ENCODE data around the gene ELF3.

The ELF3 gene

DNA sequence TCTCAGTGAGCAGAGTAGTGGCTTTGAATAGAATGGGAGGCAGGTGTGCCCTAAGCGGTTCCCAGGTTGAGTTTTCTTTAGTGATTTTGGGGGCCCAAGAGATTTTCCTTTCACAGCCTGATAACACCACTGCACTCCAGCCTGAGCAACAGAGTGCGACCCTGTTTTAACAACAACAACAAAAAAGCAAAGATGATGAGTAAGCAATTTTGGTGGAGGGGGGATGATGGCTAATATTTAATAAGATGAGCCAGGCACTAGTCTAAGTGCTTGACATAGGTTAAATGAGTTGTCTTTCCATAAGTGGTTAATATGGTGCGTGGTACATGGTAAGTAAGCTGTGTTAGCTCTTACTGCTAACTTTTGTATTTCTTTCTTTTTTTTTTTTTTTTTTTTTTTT is 25.9 kb upstream of the ELF3 start:
- Histone ChIP-seq H3K27ac (ENCODE audit: low read length) (no peak overlapping the region), H3K4me1 (ENCODE audit: control insufficient read depth, insufficient read depth, low read length) (no peaks in the 10 kb centered on the region), H3K36me3 (ENCODE audit: control insufficient read depth, insufficient read depth, low read length) (peaks cover under 1% of the 10 kb centered on the region; the same call in 1 of the 2 replicates), H3K9me3 (ENCODE audit: control insufficient read depth, insufficient read depth, low read length) (no peaks in the 10 kb centered on the region), H3K4me3 (ENCODE audit: low read length) (no peak overlapping the region), H3K27me3 (ENCODE audit: control insufficient read depth, insufficient read depth, low read length) (no peaks in the 10 kb centered on the region)
- DNase-seq (ENCODE audit: low read depth, low spot score) = no peak
- no CpG with 5 or more reads among the region's 3 CpGs for WGBS (ENCODE audit: insufficient coverage, insufficient read length)

GRCh38 chr1:201985355-201985754 is 25.0 kb upstream of the ELF3 start:
- H3K27ac ChIP-seq (ENCODE audit: low read length) = no peak overlapping the region
- WGBS (ENCODE audit: insufficient coverage, insufficient read length) = no CpG with 5 or more reads among the region's 2 CpGs
- no peaks in the 10 kb centered on the region for H3K4me1 ChIP-seq (ENCODE audit: control insufficient read depth, insufficient read depth, low read length)
- no peak overlapping the region for H3K4me3 ChIP-seq (ENCODE audit: low read length)
- H3K27me3 ChIP-seq (ENCODE audit: control insufficient read depth, insufficient read depth, low read length) = no peaks in the 10 kb centered on the region
- H3K9me3 ChIP-seq (ENCODE audit: control insufficient read depth, insufficient read depth, low read length) = no peaks in the 10 kb centered on the region
- peaks cover 6% of the 10 kb centered on the region; the same call in 1 of the 2 replicates for H3K36me3 ChIP-seq (ENCODE audit: control insufficient read depth, insufficient read depth, low read length)
- no peak for DNase-seq (ENCODE audit: low read depth, low spot score)

GRCh38 chr1:201988601-201989000 is 21.8 kb upstream of the ELF3 start:
- Histone ChIP-seq H3K36me3 (ENCODE audit: control insufficient read depth, insufficient read depth, low read length) (peaks cover 19% of the 10 kb centered on the region; the same call in 1 of the 2 replicates), H3K9me3 (ENCODE audit: control insufficient read depth, insufficient read depth, low read length) (no peaks in the 10 kb centered on the region), H3K4me3 (ENCODE audit: low read length) (no peak overlapping the region), H3K27ac (ENCODE audit: low read length) (no peak overlapping the region), H3K4me1 (ENCODE audit: control insufficient read depth, insufficient read depth, low read length) (no peaks in the 10 kb centered on the region), H3K27me3 (ENCODE audit: control insufficient read depth, insufficient read depth, low read length) (no peaks in the 10 kb centered on the region)
- no CpG with 5 or more reads among the region's 7 CpGs for WGBS (ENCODE audit: insufficient coverage, insufficient read length)
- DNase-seq (ENCODE audit: low read depth, low spot score) = no peak

DNA sequence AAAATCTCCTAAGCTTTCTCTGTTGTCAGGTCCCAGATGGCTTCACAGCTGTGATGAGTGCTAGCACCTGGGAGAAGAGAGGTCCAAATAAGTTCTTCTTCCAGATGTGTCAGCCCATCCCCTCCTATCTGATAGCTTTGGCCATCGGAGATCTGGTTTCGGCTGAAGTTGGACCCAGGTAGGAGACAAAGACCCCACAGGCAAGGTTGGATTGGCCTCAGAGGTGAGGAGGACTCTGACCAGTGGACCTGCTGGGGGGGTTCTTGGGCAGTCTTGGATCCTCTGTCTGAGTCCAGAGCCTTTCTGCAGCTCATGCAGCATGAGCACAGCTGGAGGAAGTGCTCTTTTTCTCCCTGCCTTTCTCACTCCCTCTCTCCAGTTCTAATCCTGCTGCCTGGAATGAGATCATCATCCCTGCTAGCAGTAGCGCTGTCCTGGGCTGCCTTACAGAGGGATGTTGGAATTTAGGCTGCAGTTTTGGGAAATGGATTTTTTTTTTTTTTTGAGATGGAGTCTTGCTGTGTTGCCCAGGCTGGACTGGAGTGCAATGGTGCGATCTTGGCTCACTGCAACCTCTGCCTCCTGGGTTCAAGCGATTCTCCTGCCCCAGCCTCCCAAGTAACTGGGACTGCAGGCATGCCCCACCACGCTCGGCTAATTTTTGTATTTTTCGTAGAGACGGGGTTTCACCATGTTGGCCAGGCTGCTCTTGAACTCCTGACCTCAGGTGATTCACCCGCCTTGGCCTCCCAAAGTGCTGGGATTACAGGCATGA is 20.8 kb upstream of the ELF3 start:
- no peaks in the 10 kb centered on the region for H3K4me1 ChIP-seq (ENCODE audit: control insufficient read depth, insufficient read depth, low read length)
- no CpG with 5 or more reads among the region's 10 CpGs for WGBS (ENCODE audit: insufficient coverage, insufficient read length)
- H3K4me3 ChIP-seq (ENCODE audit: low read length) = no peak overlapping the region
- H3K9me3 ChIP-seq (ENCODE audit: control insufficient read depth, insufficient read depth, low read length) = no peaks in the 10 kb centered on the region
- no peak for DNase-seq (ENCODE audit: low read depth, low spot score)
- no peak overlapping the region for H3K27ac ChIP-seq (ENCODE audit: low read length)
- H3K36me3 ChIP-seq (ENCODE audit: control insufficient read depth, insufficient read depth, low read length) = peaks cover 21% of the 10 kb centered on the region; the same call in 1 of the 2 replicates
- H3K27me3 ChIP-seq (ENCODE audit: control insufficient read depth, insufficient read depth, low read length) = no peaks in the 10 kb centered on the region

- DNase-seq (ENCODE audit: low read depth, low spot score) = no peak
- H3K9me3 ChIP-seq (ENCODE audit: control insufficient read depth, insufficient read depth, low read length) = no peaks in the 10 kb centered on the region
- H3K36me3 ChIP-seq (ENCODE audit: control insufficient read depth, insufficient read depth, low read length) = peaks cover 21% of the 10 kb centered on the region; the same call in 1 of the 2 replicates
- no peak overlapping the region for H3K27ac ChIP-seq (ENCODE audit: low read length)
- H3K27me3 ChIP-seq (ENCODE audit: control insufficient read depth, insufficient read depth, low read length) = no peaks in the 10 kb centered on the region
- no CpG with 5 or more reads among the region's 6 CpGs for WGBS (ENCODE audit: insufficient coverage, insufficient read length)
- H3K4me3 ChIP-seq (ENCODE audit: low read length) = no peak overlapping the region
- H3K4me1 ChIP-seq (ENCODE audit: control insufficient read depth, insufficient read depth, low read length) = no peaks in the 10 kb centered on the region
Observed at GRCh38 chr1:201990427-201990826, 20.0 kb upstream of the ELF3 start.

GRCh38 chr1:201999625-202000238 is 10.7 kb upstream of the ELF3 start:
- no CpG with 5 or more reads among the region's 16 CpGs for WGBS (ENCODE audit: insufficient coverage, insufficient read length)
- DNase-seq (ENCODE audit: low read depth, low spot score) = no peak
- Histone ChIP-seq H3K27ac (ENCODE audit: low read length) (no peak overlapping the region), H3K27me3 (ENCODE audit: control insufficient read depth, insufficient read depth, low read length) (no peaks in the 10 kb centered on the region), H3K4me3 (ENCODE audit: low read length) (no peak overlapping the region), H3K36me3 (ENCODE audit: control insufficient read depth, insufficient read depth, low read length) (peaks cover 15% of the 10 kb centered on the region), H3K4me1 (ENCODE audit: control insufficient read depth, insufficient read depth, low read length) (no peaks in the 10 kb centered on the region), H3K9me3 (ENCODE audit: control insufficient read depth, insufficient read depth, low read length) (no peaks in the 10 kb centered on the region)

DNA sequence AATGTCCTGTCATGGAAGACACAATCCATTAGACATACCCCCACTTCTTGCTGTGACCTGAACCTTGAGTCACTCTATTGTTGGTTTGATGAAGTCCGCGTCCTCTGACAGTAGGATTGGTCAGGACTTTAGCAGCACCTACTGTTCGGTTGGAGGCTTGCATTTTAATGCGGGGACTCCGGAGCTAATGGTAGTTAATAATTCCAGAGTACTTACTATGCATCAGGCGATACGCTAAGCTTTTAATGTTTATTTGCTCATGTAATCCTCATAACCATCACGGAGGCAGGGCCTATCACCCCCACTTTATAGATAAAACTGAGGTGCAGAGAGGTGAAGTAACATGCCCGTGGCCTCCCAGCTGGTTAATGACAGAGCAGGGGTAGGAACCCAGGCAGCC is 7.9 kb upstream of the ELF3 start:
- peaks cover 17% of the 10 kb centered on the region for H3K36me3 ChIP-seq (ENCODE audit: control insufficient read depth, insufficient read depth, low read length)
- no CpG with 5 or more reads among the region's 9 CpGs for WGBS (ENCODE audit: insufficient coverage, insufficient read length)
- H3K27me3 ChIP-seq (ENCODE audit: control insufficient read depth, insufficient read depth, low read length) = no peaks in the 10 kb centered on the region
- no peak overlapping the region for H3K4me3 ChIP-seq (ENCODE audit: low read length)
- H3K27ac ChIP-seq (ENCODE audit: low read length) = no peak overlapping the region
- no peaks in the 10 kb centered on the region for H3K4me1 ChIP-seq (ENCODE audit: control insufficient read depth, insufficient read depth, low read length)
- no peak for DNase-seq (ENCODE audit: low read depth, low spot score)
- H3K9me3 ChIP-seq (ENCODE audit: control insufficient read depth, insufficient read depth, low read length) = no peaks in the 10 kb centered on the region

GRCh38 chr1:202004711-202005110 is 5.7 kb upstream of the ELF3 start:
- DNase-seq (ENCODE audit: low read depth, low spot score) = no peak
- H3K4me3 ChIP-seq (ENCODE audit: low read length) = no peak overlapping the region
- no peaks in the 10 kb centered on the region for H3K27me3 ChIP-seq (ENCODE audit: control insufficient read depth, insufficient read depth, low read length)
- H3K27ac ChIP-seq (ENCODE audit: low read length) = no peak overlapping the region
- H3K36me3 ChIP-seq (ENCODE audit: control insufficient read depth, insufficient read depth, low read length) = peaks cover 17% of the 10 kb centered on the region
- no peaks in the 10 kb centered on the region for H3K9me3 ChIP-seq (ENCODE audit: control insufficient read depth, insufficient read depth, low read length)
- WGBS (ENCODE audit: insufficient coverage, insufficient read length) = no CpG with 5 or more reads among the region's 9 CpGs
- H3K4me1 ChIP-seq (ENCODE audit: control insufficient read depth, insufficient read depth, low read length) = peaks cover 7% of the 10 kb centered on the region; the same call in 1 of the 2 replicates

DNA sequence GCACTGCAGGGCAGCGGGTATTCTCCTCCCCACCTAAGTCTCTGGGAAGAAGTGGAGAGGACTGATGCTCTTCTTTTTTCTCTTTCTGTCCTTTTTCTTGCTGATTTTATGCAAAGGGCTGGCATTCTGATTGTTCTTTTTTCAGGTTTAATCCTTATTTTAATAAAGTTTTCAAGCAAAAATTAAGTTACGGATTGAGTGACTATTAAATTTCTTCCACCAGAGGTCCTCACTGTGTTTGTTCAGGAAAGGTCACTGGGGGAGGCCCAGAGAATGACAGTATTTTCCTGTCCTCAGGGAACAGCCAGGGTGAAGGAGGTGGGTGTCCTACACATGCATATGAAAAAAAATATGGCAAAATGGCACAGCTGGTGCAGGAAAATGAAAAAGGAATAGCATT is 4.4 kb upstream of the ELF3 start:
- no peaks in the 10 kb centered on the region for H3K27me3 ChIP-seq (ENCODE audit: control insufficient read depth, insufficient read depth, low read length)
- no peak for DNase-seq (ENCODE audit: low read depth, low spot score)
- H3K36me3 ChIP-seq (ENCODE audit: control insufficient read depth, insufficient read depth, low read length) = peaks cover 14% of the 10 kb centered on the region
- H3K9me3 ChIP-seq (ENCODE audit: control insufficient read depth, insufficient read depth, low read length) = no peaks in the 10 kb centered on the region
- peaks cover 10% of the 10 kb centered on the region; the same call in 1 of the 2 replicates for H3K4me1 ChIP-seq (ENCODE audit: control insufficient read depth, insufficient read depth, low read length)
- no peak overlapping the region for H3K4me3 ChIP-seq (ENCODE audit: low read length)
- WGBS (ENCODE audit: insufficient coverage, insufficient read length) = no CpG with 5 or more reads among the region's 2 CpGs
- no peak overlapping the region for H3K27ac ChIP-seq (ENCODE audit: low read length)

- DNase-seq (ENCODE audit: low read depth, low spot score) = no peak
- Histone ChIP-seq H3K27ac (ENCODE audit: low read length) (no peak overlapping the region), H3K4me1 (ENCODE audit: control insufficient read depth, insufficient read depth, low read length) (peaks cover 10% of the 10 kb centered on the region; the same call in 1 of the 2 replicates), H3K4me3 (ENCODE audit: low read length) (no peak overlapping the region), H3K9me3 (ENCODE audit: control insufficient read depth, insufficient read depth, low read length) (no peaks in the 10 kb centered on the region), H3K36me3 (ENCODE audit: control insufficient read depth, insufficient read depth, low read length) (peaks cover 14% of the 10 kb centered on the region), H3K27me3 (ENCODE audit: control insufficient read depth, insufficient read depth, low read length) (no peaks in the 10 kb centered on the region)
- WGBS (ENCODE audit: insufficient coverage, insufficient read length) = no CpG with 5 or more reads among the region's 8 CpGs
Observed at GRCh38 chr1:202007304-202007703, 3.1 kb upstream of the ELF3 start.
